Measurements from ENCODE around the gene RGS7. TPM values are rescaled to one million over a fixed set of nuclear protein-coding genes. Genes with fewer than 3 reads are reported as not detected.

RGS7 gene
- total and polyA plus RNA-seq, 2 of the 4 experiments (the other 2 are of a cell fraction) = 0.58 to 0.72 TPM

DNA sequence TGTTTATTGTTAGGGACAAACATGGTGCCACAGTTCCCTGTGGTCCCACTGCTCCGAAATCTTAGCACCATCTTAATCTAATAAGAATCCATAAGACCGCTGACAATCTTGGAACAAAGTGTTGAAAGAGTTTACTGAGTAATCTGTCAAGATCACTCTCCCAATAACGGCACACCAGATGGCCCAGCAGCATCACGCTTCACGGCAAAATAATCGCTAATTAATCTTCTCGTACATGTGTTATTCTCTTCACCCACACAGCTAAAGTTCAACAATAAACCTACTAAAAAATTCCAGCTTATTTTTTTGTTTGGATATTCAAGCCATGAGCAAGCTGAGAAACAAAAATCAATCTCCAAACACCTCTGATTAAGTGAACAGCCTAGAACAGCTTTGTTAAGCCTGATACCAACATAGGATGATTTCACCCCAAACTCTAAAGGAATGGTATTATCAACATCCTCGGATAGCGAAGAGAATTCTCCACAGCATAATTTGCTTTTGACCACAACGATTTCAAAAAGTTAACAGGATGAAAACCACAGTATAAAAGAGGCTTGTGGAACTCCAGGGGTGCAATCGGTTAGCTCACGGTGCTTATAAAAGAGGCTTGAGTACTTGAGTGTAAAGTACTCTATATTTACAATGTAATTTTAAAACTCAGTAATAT, 415.2 kb downstream of the RGS7 start:
- no peaks in the 10 kb centered on the region for H3K36me3 ChIP-seq (ENCODE audit: control insufficient read depth, insufficient read depth, low read length)
- in situ Hi-C loops (cut with MboI; ENCODE audit: low sequenced_read_pairs) = loop anchor here (25.0 kb wide), 1 partner anchor 780 kb away; no protein-coding TSS in a partner anchor
- H3K9me1 ChIP-seq (ENCODE audit: insufficient read depth, low read length) = no peaks in the 10 kb centered on the region
- no peak overlapping the region for H4K91ac ChIP-seq (ENCODE audit: insufficient read depth, low read depth, low read length)
- H3K9ac ChIP-seq (ENCODE audit: low read depth, low read length) = no peak overlapping the region
- H3K18ac ChIP-seq (ENCODE audit: low read depth, low read length) = no peak overlapping the region
- CTCF ChIA-PET = interaction anchor here (0.5 kb wide), 1 partner anchor 222 kb away, joined by 4 read pairs; no protein-coding TSS in a partner anchor
- H2AFZ ChIP-seq (replicated peaks; ENCODE audit: low read length, poor library complexity) = no peak overlapping the region
- H2AK9ac ChIP-seq (replicated peaks; ENCODE audit: low read depth, low read length, poor library complexity) = no peak overlapping the region
- H3K79me1 ChIP-seq (ENCODE audit: low read depth in 1 of 2, low read length in 2 of 2) = no peaks in the 10 kb centered on the region
- H2BK5ac ChIP-seq (ENCODE audit: low read depth, low read length, poor library complexity, severe bottlenecking) = no peak overlapping the region
- DNase-seq = no peak
- peaks cover 5% of the 10 kb centered on the region for H3K9me3 ChIP-seq (ENCODE audit: control insufficient read depth, insufficient read depth, low read length)
- no peak overlapping the region for H2AK5ac ChIP-seq (ENCODE audit: low read depth, low read length)
- BruUV-seq (replicated peaks) = no TSS peak
- H3K4ac ChIP-seq (ENCODE audit: low read depth, low read length) = no peak overlapping the region
- dilution Hi-C loops (cut with HindIII; ENCODE audit: low sequenced_read_pairs, unreplicated experiment) = no loop called here
- intact Hi-C loops (cut with micrococcal nuclease) = loop anchor here (10.0 kb wide), 1 partner anchor 917 kb away; no protein-coding TSS in a partner anchor
- H3K56ac ChIP-seq (ENCODE audit: extremely low read depth, insufficient read depth, low read length) = no peak overlapping the region
- H4K8ac ChIP-seq (ENCODE audit: low read depth in 2 of 2, low read length in 2 of 2) = no peak overlapping the region
- no peak overlapping the region for H3K4me3 ChIP-seq (ENCODE audit: insufficient read depth, low read depth, low read length)
- no peaks in the 10 kb centered on the region; the same call in 1 of the 2 replicates for H3K27me3 ChIP-seq (ENCODE audit: control insufficient read depth, insufficient read depth, low read length)
- H4K20me1 ChIP-seq (ENCODE audit: insufficient read depth, low read length) = no peaks in the 10 kb centered on the region
- H3K4me2 ChIP-seq (ENCODE audit: low read depth, low read length) = no peak overlapping the region
- no peak overlapping the region for H2BK20ac ChIP-seq (ENCODE audit: low read depth, low read length)
- no peak overlapping the region for H3K14ac ChIP-seq (replicated peaks; ENCODE audit: low read depth, low read length)
- no peak overlapping the region for H4K5ac ChIP-seq (ENCODE audit: low read depth, low read length)
- H2BK120ac ChIP-seq (ENCODE audit: low read depth, low read length) = no peak overlapping the region
- no peak overlapping the region for H3K23ac ChIP-seq (ENCODE audit: low read depth, low read length)
- no peaks in the 10 kb centered on the region for H3K4me1 ChIP-seq (ENCODE audit: control insufficient read depth, insufficient read depth, low read length)
- 27% methylated on average over 3 of the region's 12 CpGs; no CpG with 5 or more reads in 1 of the 2 experiments for WGBS, 2 experiments (ENCODE audit: extremely low coverage in 2 of 2, insufficient read length in 1 of 2)
- no peak overlapping the region for H2BK15ac ChIP-seq (ENCODE audit: low read depth, low read length)
- ATAC-seq (ENCODE audit: low read depth) = no peak
- POLR2A ChIA-PET (ENCODE audit: unreplicated experiment) = no interaction called here
- TF ChIP-seq MXI1 (IDR thresholded peaks at IDR 0.05; ENCODE audit: borderline replicate concordance, low read depth, low read length) = no peak
- TF ChIP-seq CEBPB (IDR thresholded peaks at IDR 0.05; ENCODE audit: low read depth, low read length) = no peak
- no peak for TF ChIP-seq CHD1 (IDR thresholded peaks at IDR 0.05; ENCODE audit: low read depth, low read length)
- TF ChIP-seq MAZ (IDR thresholded peaks at IDR 0.05; ENCODE audit: borderline replicate concordance, low read depth, low read length) = no peak
- no peak for TF ChIP-seq RCOR1 (IDR thresholded peaks at IDR 0.05; ENCODE audit: insufficient replicate concordance, low read length)
- TF ChIP-seq NFE2L2 (IDR thresholded peaks at IDR 0.05; ENCODE audit: low read depth, low read length) = no peak
- TF ChIP-seq SMC3 (IDR thresholded peaks at IDR 0.05; ENCODE audit: low read depth, low read length) = no peak
- no peak overlapping the region for H3K27ac ChIP-seq (ENCODE audit: insufficient read depth, low read length)

Measured in IMR-90 (cell line).